GM18519 (cell line): ENCODE measurements around the gene P2RX5.

ENCODE experiments used
- ATAC-seq: cut with Tn5 transposase; IDR thresholded peaks from one replicate; pipeline ENCODE4 v1.9.1; 2021; ENCODE audit warnings: mild to moderate bottlenecking, moderate library complexity; ENCODE audit not compliant: unreplicated experiment, low FRiP score

The P2RX5 gene

DNA sequence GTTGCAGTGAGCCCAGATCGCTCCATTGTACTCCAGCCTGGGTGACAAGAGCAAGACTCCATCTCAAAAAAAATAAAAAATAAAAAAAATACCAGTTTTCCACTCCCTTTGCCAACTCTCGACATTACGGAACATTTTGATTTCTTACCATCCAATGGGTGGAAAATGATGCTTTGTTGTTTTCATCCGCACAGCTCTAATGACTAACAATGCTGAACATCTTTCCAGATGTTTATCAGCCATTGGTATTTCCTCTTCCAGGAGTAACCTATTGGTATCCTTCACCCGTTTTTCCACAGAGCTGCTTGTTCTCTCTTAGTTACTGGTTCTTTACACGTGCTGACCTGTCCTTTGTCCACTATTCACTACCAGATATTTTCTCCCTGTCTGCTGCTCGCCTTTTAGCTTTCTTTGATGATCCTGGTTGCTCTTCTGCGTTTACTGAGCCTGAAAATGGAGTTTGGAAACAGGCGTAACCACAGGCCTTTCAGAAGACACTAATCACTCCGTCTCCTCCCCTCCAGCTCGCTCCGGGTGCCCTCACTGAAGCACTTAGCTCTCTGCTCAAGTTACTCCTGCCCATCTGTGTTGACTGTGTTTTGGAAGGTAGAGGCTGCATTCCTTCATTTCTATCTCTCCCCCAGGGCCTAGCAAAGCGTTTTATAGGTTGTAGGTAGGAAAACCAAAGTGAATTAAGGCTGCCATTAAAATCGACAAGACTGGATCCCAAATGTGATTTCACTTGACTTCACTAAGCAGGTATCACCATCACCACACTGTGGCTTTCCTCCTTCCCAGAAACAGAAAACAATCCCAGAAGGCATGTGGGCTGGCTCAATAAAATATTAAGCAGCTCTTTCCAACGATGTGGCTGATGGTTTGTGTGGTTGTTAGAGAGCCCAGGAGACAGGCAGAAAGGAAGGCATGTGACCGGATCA lies 68.9 kb downstream of the P2RX5 start:
- no peak for ATAC-seq
